Measurements from ENCODE around the gene LPP. TPM values are rescaled to one million over a fixed set of nuclear protein-coding genes. Genes with fewer than 3 reads are reported as not detected.

Gene LPP
- total RNA-seq, 1 donor from 2014 or later = 23.1 TPM

DNA sequence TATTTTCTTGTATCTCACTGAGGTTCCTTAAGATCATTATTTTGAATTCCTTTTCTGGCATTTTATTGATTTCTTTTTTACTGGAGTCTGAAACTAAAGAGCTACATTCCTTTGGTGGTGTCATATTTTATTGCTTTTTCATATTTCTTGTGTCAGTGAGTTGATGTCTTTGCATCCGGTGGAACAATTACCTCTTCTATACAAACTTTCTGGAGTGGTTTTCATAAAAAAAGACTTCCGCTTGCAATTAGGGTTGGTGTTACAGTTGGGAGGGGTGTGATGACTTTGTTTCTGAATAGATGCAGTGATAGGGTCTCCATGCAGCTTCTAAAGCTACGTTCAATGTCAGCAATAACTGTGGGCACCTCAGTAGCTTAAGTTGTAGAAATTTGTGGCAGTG lies 181.7 kb downstream of the LPP start:
- Mint-ChIP-seq H3K9me3 (ENCODE audit: unreplicated experiment) (peaks cover 2% of the 10 kb centered on the region), H3K27ac (ENCODE audit: unreplicated experiment) (no peak overlapping the region), H3K4me1 (ENCODE audit: low read depth, unreplicated experiment) (peaks cover 7% of the 10 kb centered on the region), H3K36me3 (ENCODE audit: unreplicated experiment) (no peaks in the 10 kb centered on the region), H3K4me3 (ENCODE audit: unreplicated experiment) (no peak overlapping the region), H3K27me3 (ENCODE audit: unreplicated experiment) (no peaks in the 10 kb centered on the region)
- DNase-seq = no peak
- TF ChIP-seq CTCF (IDR thresholded peaks at IDR 0.05; ENCODE audit: partially characterized antibody, unreplicated experiment) = no peak

GRCh38 chr3:188336178-188336577 lies 182.2 kb downstream of the LPP start:
- no peak for TF ChIP-seq CTCF (IDR thresholded peaks at IDR 0.05; ENCODE audit: partially characterized antibody, unreplicated experiment)
- Mint-ChIP-seq H3K4me1 (ENCODE audit: low read depth, unreplicated experiment) (peaks cover 4% of the 10 kb centered on the region), H3K9me3 (ENCODE audit: unreplicated experiment) (peaks cover 2% of the 10 kb centered on the region), H3K27me3 (ENCODE audit: unreplicated experiment) (no peaks in the 10 kb centered on the region), H3K27ac (ENCODE audit: unreplicated experiment) (no peak overlapping the region), H3K36me3 (ENCODE audit: unreplicated experiment) (no peaks in the 10 kb centered on the region), H3K4me3 (ENCODE audit: unreplicated experiment) (no peak overlapping the region)
- DNase-seq = no peak

GRCh38 chr3:188337232-188337631 lies 183.3 kb downstream of the LPP start:
- no peak for TF ChIP-seq CTCF (IDR thresholded peaks at IDR 0.05; ENCODE audit: partially characterized antibody, unreplicated experiment)
- peaks cover 2% of the 10 kb centered on the region for H3K9me3 Mint-ChIP-seq (ENCODE audit: unreplicated experiment)
- no peak overlapping the region for H3K27ac Mint-ChIP-seq (ENCODE audit: unreplicated experiment)
- H3K27me3 Mint-ChIP-seq (ENCODE audit: unreplicated experiment) = no peaks in the 10 kb centered on the region
- H3K36me3 Mint-ChIP-seq (ENCODE audit: unreplicated experiment) = no peaks in the 10 kb centered on the region
- no peaks in the 10 kb centered on the region for H3K4me1 Mint-ChIP-seq (ENCODE audit: low read depth, unreplicated experiment)
- H3K4me3 Mint-ChIP-seq (ENCODE audit: unreplicated experiment) = no peak overlapping the region
- no peak for DNase-seq

GRCh38 chr3:188338086-188338485 lies 184.1 kb downstream of the LPP start:
- no peaks in the 10 kb centered on the region for H3K36me3 Mint-ChIP-seq (ENCODE audit: unreplicated experiment)
- no peaks in the 10 kb centered on the region for H3K4me1 Mint-ChIP-seq (ENCODE audit: low read depth, unreplicated experiment)
- no peak overlapping the region for H3K27ac Mint-ChIP-seq (ENCODE audit: unreplicated experiment)
- no peak for TF ChIP-seq CTCF (IDR thresholded peaks at IDR 0.05; ENCODE audit: partially characterized antibody, unreplicated experiment)
- no peak for DNase-seq
- H3K9me3 Mint-ChIP-seq (ENCODE audit: unreplicated experiment) = peaks cover 2% of the 10 kb centered on the region
- H3K4me3 Mint-ChIP-seq (ENCODE audit: unreplicated experiment) = no peak overlapping the region
- H3K27me3 Mint-ChIP-seq (ENCODE audit: unreplicated experiment) = no peaks in the 10 kb centered on the region

GRCh38 chr3:188339410-188340295 lies 185.7 kb downstream of the LPP start:
- no peak overlapping the region for H3K4me3 Mint-ChIP-seq (ENCODE audit: unreplicated experiment)
- no peak for DNase-seq
- no peaks in the 10 kb centered on the region for H3K36me3 Mint-ChIP-seq (ENCODE audit: unreplicated experiment)
- no peak for TF ChIP-seq CTCF (IDR thresholded peaks at IDR 0.05; ENCODE audit: partially characterized antibody, unreplicated experiment)
- H3K27me3 Mint-ChIP-seq (ENCODE audit: unreplicated experiment) = no peaks in the 10 kb centered on the region
- H3K9me3 Mint-ChIP-seq (ENCODE audit: unreplicated experiment) = peaks cover under 1% of the 10 kb centered on the region
- no peaks in the 10 kb centered on the region for H3K4me1 Mint-ChIP-seq (ENCODE audit: low read depth, unreplicated experiment)
- H3K27ac Mint-ChIP-seq (ENCODE audit: unreplicated experiment) = no peak overlapping the region

Data from glutamatergic neuron (in vitro differentiated cells).